Measurements from ENCODE around the gene PLAC9.
"Not testable (repeated sequence)": the region's sequence is repeated elsewhere in the genome, so short reads cannot be mapped to it uniquely, and the experiment has no call there.

The PLAC9 gene

DNA sequence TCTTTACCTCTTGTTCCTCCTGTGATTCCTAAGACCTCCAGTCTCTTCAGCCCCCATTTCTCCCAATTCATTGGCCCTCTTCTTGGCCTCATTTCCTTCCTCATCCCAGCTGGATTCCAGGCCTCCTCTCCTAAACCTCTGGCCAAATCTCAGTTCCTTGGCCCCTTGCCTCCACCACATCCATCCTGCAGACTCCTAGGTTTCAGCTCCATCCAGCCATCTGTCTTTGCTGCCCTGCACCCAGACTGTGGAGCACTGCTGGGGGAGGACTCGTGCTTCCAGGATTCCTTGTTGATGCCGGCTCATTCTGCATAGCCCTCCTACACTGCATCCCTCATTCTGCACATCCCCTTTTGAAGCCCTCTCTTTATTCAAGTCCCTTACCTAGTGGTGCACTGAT lies 6.7 kb downstream of the PLAC9 start:
- DNase-seq (ENCODE audit: low read depth in 2 of 2): no peak

DNA sequence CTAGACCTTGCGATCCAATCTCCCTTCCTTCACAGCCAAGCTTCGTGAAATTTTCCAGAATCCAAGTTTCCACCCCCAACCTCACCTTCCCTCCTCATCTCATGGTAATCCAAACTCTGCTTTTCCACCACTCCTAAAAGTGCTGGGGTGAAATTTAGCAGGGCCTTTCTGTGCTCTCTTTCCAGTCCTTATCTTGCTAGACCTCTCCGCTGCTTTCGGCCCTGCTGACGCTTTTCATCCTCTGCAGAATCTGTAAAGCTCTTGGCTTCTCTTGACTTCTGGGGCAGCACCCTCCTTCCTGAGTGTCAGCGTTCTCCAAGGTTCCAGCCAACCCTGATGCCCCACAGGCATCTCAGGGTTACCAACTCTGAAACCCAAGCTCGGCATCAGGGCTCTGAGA lies 7.7 kb downstream of the PLAC9 start:
- DNase-seq (ENCODE audit: low read depth in 2 of 2): no peak

DNA sequence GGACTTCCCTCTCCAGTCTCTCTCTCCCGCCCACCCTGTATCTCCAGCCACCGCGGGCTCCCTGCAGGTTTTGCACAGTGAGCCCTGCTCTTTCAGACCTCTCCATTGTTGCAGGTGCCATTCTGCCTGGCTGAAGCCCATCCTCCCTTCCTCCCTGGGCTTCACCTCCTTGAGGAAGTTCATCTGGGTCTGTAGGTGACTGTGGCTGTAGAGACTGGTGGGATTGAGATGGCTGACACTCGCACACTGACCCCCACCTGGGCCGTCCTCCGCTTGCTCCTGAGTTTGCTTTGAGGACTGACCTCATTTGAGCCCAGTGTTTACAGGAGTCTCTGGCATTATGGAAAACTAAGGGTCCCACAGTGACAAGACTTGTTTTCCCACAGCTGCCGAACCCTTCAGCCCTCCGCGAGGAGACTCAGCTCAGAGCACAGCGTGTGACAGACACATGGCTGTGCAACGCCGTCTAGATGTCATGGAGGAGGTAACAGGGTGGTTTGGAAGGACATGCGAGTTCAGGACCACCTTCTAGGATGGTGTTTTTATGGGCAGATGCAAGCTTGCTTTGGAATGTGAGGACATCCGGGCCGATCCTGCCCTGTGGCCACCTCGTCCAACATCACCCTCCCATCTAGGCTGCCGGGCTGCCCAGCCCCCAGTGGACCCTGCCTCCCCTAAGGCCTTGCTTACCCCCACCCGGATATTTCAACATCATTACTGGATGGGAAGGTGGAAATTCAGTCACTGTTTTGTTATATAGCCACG lies 9.3 kb downstream of the PLAC9 start:
- no peak for DNase-seq (ENCODE audit: low read depth in 2 of 2)

DNA sequence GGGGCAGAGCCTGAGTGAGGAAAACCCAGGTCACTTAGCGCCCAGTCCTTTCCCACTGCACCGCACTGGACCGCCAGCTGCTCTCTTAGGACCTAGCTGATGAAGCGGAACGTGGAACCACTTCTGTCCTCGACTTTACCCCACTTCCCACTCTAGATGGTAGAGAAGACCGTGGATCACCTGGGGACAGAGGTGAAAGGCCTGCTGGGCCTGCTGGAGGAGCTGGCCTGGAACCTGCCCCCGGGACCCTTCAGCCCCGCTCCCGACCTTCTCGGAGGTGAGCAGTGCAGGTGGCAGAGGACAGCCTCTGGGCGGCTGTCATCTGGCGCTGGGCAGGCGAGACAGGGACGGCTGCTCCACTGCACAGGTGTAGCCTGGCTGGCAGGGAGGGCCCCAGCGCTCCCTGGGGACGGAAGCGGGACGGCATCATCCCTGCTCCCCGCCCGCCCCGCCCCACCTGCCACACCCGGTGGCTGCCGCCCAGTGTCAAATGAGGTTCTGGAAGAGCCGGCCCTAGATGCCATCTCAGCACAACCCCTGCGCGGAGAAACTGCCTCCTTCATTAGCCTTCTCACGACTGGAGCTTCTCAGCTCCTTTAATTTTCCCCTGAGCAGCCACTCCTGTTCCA lies 11.7 kb downstream of the PLAC9 start:
- DNase-seq (ENCODE audit: low read depth in 2 of 2): no peak

DNA sequence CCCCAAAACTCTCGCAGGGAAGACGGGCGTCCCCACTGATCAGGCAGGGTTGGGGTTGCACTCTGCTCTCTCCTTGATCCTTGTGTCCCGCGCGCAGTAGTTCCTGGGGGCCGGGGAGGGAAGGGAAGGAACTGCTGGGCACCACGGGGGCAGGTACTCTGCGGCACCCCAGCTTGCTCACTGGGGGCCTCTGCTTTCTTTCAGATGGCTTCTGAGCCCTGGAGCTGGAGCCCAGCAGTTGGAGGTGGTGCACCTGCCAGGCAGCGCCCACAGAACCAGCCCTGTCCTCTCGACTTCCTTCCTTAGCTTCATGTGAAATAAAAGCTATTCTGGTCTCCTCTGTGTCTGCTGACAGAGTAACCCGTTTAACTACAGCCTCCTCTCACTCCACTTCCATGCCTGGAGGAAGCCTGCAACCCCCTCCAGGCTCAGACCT lies 12.2 kb downstream of the PLAC9 start:
- no peak for DNase-seq (ENCODE audit: low read depth in 2 of 2)

DNA sequence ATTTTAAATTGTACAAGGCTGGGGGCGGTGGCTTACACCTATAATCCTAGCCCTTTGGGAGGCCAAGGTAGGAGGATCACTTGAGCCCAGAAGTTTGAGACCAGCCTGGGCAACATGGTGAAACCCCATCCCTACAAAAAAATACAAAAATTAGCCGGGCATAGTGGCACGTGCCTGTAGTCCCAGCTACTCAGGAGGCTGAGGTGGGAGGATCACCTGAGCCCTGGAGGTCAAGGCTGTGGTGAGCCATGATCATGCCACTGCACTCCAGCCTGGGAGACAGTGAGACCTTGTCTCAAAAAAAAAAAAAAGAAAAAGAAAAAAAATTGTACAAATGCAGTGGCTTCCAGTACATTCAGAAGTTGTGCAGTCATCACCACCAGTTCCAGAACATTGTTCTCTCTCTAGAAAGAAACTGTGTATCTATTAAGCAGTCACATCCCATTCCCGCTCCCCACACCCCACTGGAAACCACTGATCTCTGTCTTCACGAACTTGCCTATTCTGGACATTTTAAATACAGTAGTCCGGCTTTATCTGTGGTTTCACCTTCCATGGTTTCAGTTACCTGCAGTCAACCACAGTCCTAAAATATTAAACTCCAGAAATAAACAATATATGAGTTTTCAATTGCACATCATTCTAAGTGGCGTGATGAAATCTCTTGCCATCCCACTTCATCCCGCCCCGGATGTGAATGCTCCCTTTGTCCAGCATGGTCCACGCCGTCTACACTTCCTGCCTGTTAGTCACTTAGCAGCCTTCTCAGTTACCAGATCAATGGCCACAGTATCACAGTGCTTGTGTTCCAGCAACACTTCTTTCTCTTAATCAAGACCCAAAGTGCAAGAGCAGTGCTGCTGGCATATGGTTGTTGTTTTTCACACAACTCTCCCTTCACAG lies 13.1 kb downstream of the PLAC9 start:
- DNase-seq (ENCODE audit: low read depth in 2 of 2): not testable (repeated sequence)

DNA sequence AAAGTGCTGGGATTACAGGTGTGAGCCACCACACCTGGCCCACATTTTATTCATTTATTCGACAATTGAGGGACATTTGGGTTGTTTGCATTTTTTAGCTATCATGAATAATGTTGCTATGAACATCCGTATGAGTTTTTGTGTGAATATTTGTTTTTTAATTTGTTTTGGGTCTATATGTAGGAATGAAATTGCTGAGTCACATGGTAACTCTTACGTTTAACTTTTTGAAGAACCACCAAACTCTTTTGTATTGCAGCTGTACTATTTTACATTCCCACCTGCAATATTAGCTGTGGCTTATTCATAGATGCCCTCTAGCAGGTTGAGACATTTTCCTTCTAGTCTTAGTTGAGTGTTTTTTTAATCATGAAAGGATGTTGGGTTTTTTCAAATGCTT lies 14.4 kb downstream of the PLAC9 start:
- no peak for DNase-seq (ENCODE audit: low read depth in 2 of 2)

DNA sequence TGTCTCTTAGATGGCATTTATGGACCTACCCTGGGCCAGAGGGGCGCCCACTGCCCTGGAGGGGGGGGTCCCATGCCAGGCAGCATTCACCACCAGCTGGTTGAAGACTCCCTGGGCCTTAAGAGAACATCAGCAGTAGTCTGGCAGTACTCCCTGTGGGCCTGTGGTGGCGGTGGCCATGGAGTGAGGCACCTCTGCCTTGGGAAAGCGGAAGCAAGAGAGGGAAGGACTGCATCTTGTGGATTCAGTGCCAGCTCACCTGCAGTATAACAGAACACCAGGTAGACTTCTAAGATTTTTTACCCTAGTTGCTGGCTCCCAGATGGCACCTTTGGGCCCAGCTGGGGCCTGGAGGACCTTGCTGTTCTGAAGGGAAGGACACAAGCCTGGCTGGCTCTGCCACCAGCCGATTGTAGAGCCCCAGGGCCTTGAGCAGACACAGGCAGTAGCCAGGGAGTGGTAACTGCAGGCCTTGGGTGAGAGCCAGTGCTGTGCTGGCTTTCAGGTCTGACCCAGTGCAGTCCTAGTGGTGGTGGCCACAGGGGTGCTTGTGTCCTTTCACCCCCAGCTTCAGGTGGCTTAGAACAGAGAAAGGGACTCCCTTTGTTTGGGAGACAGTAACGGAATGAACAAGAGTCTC lies 15.8 kb downstream of the PLAC9 start:
- no peak for DNase-seq (ENCODE audit: low read depth in 2 of 2)

DNA sequence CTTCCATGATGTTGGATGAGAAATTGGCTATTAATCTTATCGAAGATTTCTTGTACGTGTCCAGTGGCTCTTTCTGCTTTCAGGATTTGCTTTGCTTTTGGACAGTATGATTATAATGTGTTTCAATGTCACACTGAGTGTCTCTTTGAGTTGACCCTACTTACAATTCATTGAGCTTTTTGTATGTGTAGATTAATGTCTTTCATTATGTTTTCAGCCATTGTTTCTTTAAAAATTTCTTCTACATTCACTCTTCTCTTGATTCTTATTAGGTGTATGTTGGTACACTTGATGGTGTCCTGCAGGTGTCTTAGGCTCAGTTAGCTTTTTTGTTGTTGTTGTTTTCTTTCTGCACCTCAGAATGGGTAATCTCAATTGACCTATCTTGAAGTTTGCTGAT lies 16.6 kb downstream of the PLAC9 start:
- no peak for DNase-seq (ENCODE audit: low read depth in 2 of 2)

DNA sequence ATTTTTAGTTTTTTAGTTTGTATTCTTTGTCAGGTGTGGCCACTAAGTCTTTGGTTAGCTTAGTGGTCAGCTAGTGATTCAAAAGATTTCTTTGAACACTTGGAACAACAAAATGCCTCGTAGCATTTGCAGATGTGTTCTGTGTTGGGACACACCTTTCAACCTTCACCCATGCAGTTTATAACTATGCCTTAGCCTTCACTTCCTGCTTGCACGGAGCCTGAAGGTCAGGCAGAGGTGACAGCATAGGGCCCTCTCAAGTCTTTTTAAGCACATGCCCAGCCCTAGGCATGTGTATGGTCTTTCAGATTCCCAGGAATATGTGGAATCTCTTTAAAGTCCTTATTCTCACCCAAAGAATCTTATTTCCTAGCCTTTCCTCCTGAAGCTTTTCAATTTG lies 17.6 kb downstream of the PLAC9 start:
- no peak for DNase-seq (ENCODE audit: low read depth in 2 of 2)

DNA sequence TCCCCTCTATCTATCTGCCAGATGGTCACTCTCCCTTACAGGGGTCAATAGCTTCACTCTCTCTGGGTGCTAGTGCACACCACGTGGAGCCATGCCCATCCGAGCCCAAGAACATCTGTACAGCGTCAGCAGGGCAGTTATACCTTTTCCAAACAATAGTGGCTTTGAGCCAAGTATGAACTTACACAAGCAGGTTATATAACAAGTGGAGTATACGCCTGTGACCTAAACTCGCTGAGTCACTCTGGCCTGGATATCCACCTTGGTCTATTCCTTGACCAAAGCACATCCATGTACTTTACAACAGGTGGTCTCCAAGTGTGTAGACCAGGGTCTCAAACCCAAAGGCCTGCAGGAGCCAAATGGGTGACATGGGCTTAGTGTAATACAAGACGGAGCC lies 20.3 kb downstream of the PLAC9 start:
- no peak for DNase-seq (ENCODE audit: low read depth in 2 of 2)

DNA sequence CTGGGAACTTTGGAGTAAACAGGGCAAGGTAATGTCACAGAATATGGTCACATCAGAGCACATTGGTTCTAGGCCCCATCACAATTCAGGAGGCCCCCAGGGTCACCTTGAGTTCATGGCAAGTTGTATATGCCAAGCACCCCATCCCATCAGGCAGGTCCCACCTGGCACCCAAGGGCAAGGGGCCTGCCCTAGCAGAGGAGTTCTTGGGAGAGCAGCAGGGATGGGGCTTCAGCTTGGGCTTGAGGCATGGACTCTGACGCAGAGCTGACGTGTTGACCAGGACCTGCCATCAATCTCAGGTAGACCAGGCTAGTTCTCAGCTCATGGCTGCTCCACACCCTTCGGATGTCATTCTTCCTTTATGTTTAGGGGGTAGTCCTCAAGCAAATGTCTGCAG lies 20.9 kb downstream of the PLAC9 start:
- DNase-seq (ENCODE audit: low read depth in 2 of 2): no peak

DNA sequence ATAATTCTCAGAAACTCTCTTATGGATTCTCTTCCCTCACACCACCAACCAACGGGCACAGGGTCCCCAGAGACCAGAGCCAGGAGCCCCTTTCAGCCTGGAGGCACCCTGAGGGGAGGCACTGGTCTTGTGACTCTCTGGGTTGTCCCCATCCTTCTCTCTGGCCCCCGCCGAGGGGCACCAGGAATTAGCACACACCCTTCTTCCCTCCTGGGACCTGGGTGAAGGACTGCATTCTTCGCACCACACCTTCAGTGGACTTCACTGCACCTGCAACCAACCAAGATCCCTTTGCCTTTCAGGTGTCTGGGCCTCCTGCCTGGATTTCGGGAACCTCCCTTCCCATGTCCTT lies 22.1 kb downstream of the PLAC9 start:
- DNase-seq (ENCODE audit: low read depth in 2 of 2): no peak

DNA sequence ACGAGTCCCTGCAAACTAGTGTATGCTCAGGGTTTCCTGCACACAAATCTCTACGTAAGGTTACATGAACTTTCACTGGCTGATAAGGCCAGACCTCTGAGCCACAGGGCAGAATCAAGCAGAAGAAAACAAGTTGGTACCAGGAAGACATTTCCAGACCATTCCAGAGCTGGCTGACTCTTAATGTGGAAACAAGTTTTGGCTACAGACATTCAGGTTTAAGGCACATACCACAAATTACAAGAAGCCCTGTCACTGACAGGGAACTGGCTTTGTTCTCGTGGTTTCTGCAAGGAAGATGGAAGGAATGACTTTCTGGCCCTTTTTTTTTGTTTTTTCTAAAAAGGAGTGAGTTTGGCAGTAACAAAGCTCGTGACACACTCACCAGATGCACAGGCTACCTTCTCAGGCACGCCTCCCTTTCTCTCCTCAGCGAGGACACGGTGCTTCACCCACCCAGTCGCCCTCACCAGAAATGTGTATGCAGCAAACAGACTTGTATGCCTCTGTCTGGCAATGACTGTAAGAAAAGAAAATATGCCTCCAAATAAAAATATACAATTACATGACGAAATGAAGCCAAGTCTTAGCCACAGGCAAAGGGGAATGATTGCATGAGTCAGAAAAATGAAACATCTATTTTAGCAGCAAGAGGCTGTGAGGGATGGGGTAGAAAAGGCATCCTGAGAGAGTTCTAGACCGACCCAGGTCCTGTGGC lies 22.6 kb downstream of the PLAC9 start:
- no peak for DNase-seq (ENCODE audit: low read depth in 2 of 2)

DNA sequence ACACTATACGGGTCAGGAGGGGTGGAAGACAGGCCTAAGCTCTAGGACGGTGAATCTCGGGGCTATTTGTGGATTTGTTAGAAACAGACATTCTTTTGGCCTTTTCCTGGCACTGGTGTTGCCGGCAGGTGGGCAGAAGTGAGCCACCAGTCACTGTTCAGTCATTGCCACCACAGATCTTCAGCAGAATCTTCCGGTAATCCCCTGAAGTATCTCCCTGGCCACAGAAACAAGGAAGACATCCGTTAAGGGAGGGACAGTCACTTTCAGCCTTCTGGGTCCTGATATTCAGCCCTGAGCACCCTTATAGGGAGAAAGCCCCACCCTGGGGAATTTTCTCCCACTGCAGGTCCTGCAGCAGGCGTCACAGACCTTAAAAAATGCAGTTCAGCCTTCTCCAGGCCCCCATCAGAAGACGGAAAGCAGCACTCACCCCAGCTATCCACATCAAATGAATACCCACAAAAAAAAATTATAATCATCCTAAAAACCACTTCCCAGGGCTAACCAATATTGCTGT lies 23.2 kb downstream of the PLAC9 start:
- no peak for DNase-seq (ENCODE audit: low read depth in 2 of 2)

DNA sequence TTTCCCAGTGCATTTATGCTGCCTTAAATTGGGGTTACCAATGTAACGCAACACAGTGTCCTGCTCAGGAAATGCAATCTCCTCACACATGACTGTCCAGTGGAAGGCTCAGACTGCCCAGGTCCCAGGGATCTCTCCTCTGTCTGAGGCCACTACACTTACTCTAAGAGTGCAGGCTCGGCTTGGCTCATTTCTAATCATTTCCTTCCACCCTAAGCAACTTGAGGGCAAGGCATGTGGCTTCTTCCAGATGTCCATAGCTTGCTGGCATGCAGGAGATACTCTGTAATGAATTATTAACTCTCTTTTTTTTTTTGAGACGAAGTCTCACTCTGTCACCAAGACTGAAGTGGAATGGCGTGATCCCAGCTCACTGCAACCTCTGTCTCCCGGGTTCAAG lies 23.7 kb downstream of the PLAC9 start:
- no peak for DNase-seq (ENCODE audit: low read depth in 2 of 2)

DNA sequence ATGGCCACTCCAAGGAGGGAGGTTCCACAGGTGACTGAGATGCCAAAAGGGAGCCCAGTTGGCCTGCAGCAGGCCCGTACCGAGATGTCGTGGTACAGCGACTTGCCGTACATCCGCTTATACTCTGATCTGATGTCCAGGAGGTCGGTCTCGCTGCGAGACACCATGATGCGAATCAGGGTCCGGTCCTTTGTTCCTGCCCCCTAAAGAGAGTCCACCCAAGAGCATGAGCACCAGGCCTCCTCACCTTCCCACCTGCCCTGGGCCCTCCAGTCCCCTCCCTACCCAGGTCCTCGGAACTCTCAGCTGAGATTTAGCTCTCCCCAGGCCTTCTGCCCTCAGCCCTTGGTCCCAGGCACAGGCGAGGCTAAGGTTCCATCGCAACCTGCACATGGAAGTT lies 25.0 kb downstream of the PLAC9 start:
- DNase-seq (ENCODE audit: low read depth in 2 of 2): no peak

DNA sequence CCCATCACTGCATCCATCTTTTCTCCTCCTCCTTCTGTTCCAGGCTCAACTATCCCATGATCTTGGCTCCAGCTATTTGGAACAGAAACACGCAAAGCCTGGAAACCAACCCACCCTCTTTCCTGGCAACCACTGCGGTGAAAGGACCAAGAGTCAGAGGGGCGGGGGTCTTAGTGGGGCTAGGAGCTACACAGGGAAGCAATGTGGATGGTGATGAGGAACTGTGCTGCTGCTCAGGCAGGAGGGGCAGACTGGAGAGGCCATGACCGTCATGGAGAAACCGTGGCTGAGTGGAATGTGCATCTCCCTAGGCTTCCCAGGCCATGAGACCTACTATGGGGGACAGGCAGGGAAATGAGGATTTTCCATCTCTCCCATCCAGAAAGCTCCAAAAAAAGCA lies 25.6 kb downstream of the PLAC9 start:
- no peak for DNase-seq (ENCODE audit: low read depth in 2 of 2)

DNA sequence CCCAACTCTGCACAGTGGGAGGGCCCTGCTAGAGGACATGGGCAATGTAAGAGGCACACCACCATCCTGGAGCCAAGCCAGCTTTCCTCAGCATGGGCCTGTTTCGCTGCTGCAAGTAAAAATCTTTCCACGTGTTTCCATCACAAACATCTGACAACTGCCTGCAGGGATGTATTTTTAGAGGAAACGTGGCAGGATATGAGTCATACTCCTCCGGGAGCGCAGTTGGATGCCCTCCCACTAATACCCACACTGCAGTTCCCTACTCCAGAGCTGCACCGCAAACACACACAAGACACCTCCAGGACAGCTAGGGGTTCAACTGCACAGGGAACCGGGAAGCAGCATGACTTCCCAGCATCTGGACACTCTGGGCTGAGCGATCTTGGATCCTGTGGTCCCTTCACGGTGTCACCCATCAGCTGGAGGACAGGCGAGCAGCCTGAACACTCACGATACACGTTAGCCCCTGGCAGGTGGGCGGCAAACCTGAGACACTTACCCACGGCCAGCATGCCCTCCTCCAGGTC lies 26.1 kb downstream of the PLAC9 start:
- DNase-seq (ENCODE audit: low read depth in 2 of 2): no peak

DNA sequence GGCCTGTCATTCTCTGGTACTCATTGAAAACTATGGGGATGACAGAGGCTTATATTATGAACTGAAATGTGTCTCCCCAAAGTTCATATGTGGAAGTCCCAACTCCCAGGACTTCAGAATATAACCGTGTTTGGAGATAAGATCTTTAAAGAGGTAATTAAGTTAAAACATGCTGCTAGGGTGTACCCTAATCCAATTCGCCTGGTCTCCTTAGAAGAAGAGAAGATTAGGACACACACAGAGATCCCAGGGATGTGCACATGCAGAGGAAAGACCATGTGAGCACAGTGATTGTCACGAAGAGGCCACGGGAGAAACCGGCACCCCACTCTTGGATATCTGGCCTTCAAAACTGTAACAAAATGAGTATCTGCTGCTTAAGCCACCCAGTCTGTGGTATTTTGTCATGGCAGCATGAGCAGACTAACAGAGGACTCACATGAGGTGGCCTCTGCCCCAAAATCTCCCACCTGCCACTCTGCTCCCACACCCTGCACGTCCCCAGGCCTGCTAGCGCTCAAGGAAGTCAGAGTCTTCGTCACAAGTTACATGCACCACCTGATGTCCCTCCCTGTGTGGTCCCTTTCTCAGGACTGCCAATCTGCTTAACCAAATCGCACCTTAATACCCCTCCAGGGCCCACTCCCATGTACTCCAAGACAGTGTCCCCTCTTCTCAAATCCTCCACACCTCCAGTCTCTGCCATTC lies 26.8 kb downstream of the PLAC9 start:
- no peak for DNase-seq (ENCODE audit: low read depth in 2 of 2)

Measured in stimulated activated CD8-positive, alpha-beta memory T cell treated with anti-CD3 and anti-CD28 coated beads, Interleukin-15, amount 100 ng/mL, for 4 hours (primary cell).